SK-N-SH (cell line): ENCODE data around the gene MUC22. TPM values are rescaled to one million over a fixed set of nuclear protein-coding genes. Genes with fewer than 3 reads are reported as not detected.
"Not testable (repeated sequence)": the region's sequence is repeated elsewhere in the genome, so short reads cannot be mapped to it uniquely, and the experiment has no call there.

ENCODE experiments used
- CTCF ChIA-PET: fragments of 300-600, 350-600 bp; formaldehyde crosslinking; extraction: SDS; loops from one replicate; lab custom pipeline; 2021; lab: Yijun Ruan, JAX
- POLR2A ChIA-PET: fragments of 350-600 bp; sonication (Branson Sonifier 250); formaldehyde crosslinking; extraction: SDS; loops from one replicate; lab custom pipeline; 2020; ENCODE audit warnings: antibody characterized with exemption, inconsistent platforms; lab: Yijun Ruan, JAX
- DNase-seq: peaks from one replicate; pipeline ENCODE4 v3.0.0; 2012
- H2AFZ ChIP-seq: fragments of 200-600 bp; sonication (generic); 2 replicates; pipeline ENCODE4 v1.8.1; 2016; ENCODE audit warnings: antibody characterized with exemption, mild to moderate bottlenecking, low read depth
- H3F3A ChIP-seq: fragments of 200-600 bp; sonication (generic); replicated peaks from 2 replicates; pipeline ENCODE3; 2016; ENCODE audit warnings: antibody characterized with exemption, mild to moderate bottlenecking; ENCODE audit not compliant: insufficient read depth
- H3K27ac ChIP-seq, 2 experiments: fragments of 200-500 bp in 1 of 2; fragments of 200-600 bp in 1 of 2; sonication (Bioruptor generic) in 1 of 2; sonication (generic), shearing (Covaris generic) in 1 of 2; 2 replicates each; pipeline versions ENCODE4 v1.5.1 to v1.6.1; 2014 to 2016; ENCODE audit warnings: low read depth in 2 of 2, inconsistent platforms in 1 of 2, low read length in 1 of 2, mild to moderate bottlenecking in 1 of 2, mixed read lengths in 1 of 2
- H3K27me3 ChIP-seq: fragments of 200-600 bp; sonication (generic), shearing (Covaris generic); 2 replicates; pipeline ENCODE4 v1.6.1; 2016; ENCODE audit warnings: mixed run types; ENCODE audit not compliant: insufficient read depth
- H3K36me3 ChIP-seq, 2 experiments: fragments of 200-500 bp in 1 of 2; fragments of 200-600 bp in 1 of 2; sonication (Bioruptor generic) in 1 of 2; sonication (generic) in 1 of 2; replicated peaks in 1 of 2; 2 replicates each; pipeline versions ENCODE3 to v1.5.1; 2014 to 2016; ENCODE audit warnings: low read length in 1 of 2, mild to moderate bottlenecking in 1 of 2; ENCODE audit not compliant: insufficient read depth in 2 of 2, control insufficient read depth in 1 of 2
- H3K4me1 ChIP-seq, 2 experiments: fragments of 200-500 bp in 1 of 2; fragments of 200-600 bp in 1 of 2; sonication (Bioruptor generic) in 1 of 2; sonication (generic), shearing (Covaris generic) in 1 of 2; 2 replicates each; pipeline versions ENCODE4 v1.5.1 to v1.6.1; 2014 to 2016; ENCODE audit warnings: low read depth in 1 of 2, low read length in 1 of 2, mixed run types in 1 of 2; ENCODE audit not compliant: insufficient read depth in 2 of 2, control insufficient read depth in 1 of 2
- H3K4me2 ChIP-seq: fragments of 200-600 bp; sonication (generic), shearing (Covaris generic); 2 replicates; pipeline ENCODE4 v1.6.1; 2017; ENCODE audit warnings: mixed run types
- H3K4me3 ChIP-seq, 2 experiments: fragments of 200-500 bp in 1 of 2; fragments of 200-600 bp in 1 of 2; sonication (Bioruptor generic) in 1 of 2; sonication (generic), shearing (Covaris generic) in 1 of 2; 2 replicates each; pipeline versions ENCODE4 v1.5.1 to v1.8.1; 2014 to 2016; ENCODE audit warnings: low read depth in 2 of 2, inconsistent platforms in 1 of 2, low read length in 1 of 2, mild to moderate bottlenecking in 1 of 2, mixed read lengths in 1 of 2, moderate library complexity in 1 of 2
- H3K79me2 ChIP-seq: fragments of 200-600 bp; sonication (generic); 2 replicates; pipeline ENCODE4 v1.8.1; 2017; ENCODE audit warnings: mild to moderate bottlenecking; ENCODE audit not compliant: insufficient read depth
- H3K9ac ChIP-seq: fragments of 200-600 bp; sonication (generic); 2 replicates; pipeline ENCODE4 v1.6.1; 2017; ENCODE audit warnings: mixed run types
- H3K9me2 ChIP-seq: fragments of 200-600 bp; sonication (generic); 2 replicates; pipeline ENCODE4 v1.6.1; 2017; ENCODE audit warnings: mixed run types
- H3K9me3 ChIP-seq: fragments of 200-600 bp; sonication (generic); 2 replicates; pipeline ENCODE4 v1.6.1; 2017; ENCODE audit warnings: mixed run types, mild to moderate bottlenecking, moderate library complexity
- H4K20me1 ChIP-seq: fragments of 200-600 bp; sonication (generic); 2 replicates; pipeline ENCODE4 v1.6.1; 2017; ENCODE audit warnings: mild to moderate bottlenecking, mixed run types; ENCODE audit not compliant: insufficient read depth
- EP300 ChIP-seq, 2 experiments: IDR thresholded peaks; 2 replicates each; pipeline versions ENCODE4 v1.4.0 to v1.6.1; 2012; ENCODE audit warnings: borderline replicate concordance in 1 of 2, low read depth in 1 of 2, low read length in 1 of 2
- FOXM1 ChIP-seq: IDR thresholded peaks from 2 replicates; pipeline ENCODE4 v1.4.0; 2012; ENCODE audit warnings: low read depth, mild to moderate bottlenecking
- GABPA ChIP-seq: IDR thresholded peaks from 2 replicates; pipeline ENCODE4 v1.4.0; 2012; ENCODE audit warnings: low read depth, mild to moderate bottlenecking
- NFIC ChIP-seq: IDR thresholded peaks from 2 replicates; pipeline ENCODE4 v1.4.0; 2012; ENCODE audit warnings: borderline replicate concordance
- RCOR1 ChIP-seq: fragments of 150-350 bp; IDR thresholded peaks from 2 replicates; pipeline ENCODE4 v1.6.1; 2017; ENCODE audit warnings: antibody characterized with exemption, low read length
- SIN3A ChIP-seq: IDR thresholded peaks from 2 replicates; pipeline ENCODE4 v1.6.1; 2012; ENCODE audit warnings: low read depth, mild to moderate bottlenecking, low read length, moderate library complexity, borderline replicate concordance
- SMC3 ChIP-seq: IDR thresholded peaks from 2 replicates; pipeline ENCODE4 v1.6.1; 2012; ENCODE audit warnings: low read depth, low read length, improper control_type of control experiment
- TAF1 ChIP-seq: IDR thresholded peaks from 2 replicates; pipeline ENCODE4 v1.6.1; 2012; ENCODE audit warnings: low read depth, mild to moderate bottlenecking, low read length, moderate library complexity, borderline replicate concordance
- WGBS: methylation state at CpG from one replicate; pipeline ENCODE4 v1.1.6; 2017; ENCODE audit warnings: low lambda C conversion rate; 5-methylcytosine and 5-hydroxymethylcytosine counted together
- polyA plus RNA-seq, 3 experiments: library from polyadenylated mRNA; depleted of rRNA; stranded (reverse); fragments of >200 nt; gene quantifications; 2 replicates each; pipeline ENCODE4 v1.2.3, GENCODE V29; 2012
- TF ChIP-seq, protein P1 (sequence below): IDR thresholded peaks from 2 replicates; pipeline ENCODE4; 2012
- TF ChIP-seq, protein P2 (sequence below): IDR thresholded peaks from 2 replicates; pipeline ENCODE4 v1.4.0; 2012; ENCODE audit warnings: low read depth, borderline replicate concordance

MUC22 gene
- polyA plus RNA-seq, 1 of the 3 experiments (the other 2 are of a cell fraction): 0.12 TPM

DNA sequence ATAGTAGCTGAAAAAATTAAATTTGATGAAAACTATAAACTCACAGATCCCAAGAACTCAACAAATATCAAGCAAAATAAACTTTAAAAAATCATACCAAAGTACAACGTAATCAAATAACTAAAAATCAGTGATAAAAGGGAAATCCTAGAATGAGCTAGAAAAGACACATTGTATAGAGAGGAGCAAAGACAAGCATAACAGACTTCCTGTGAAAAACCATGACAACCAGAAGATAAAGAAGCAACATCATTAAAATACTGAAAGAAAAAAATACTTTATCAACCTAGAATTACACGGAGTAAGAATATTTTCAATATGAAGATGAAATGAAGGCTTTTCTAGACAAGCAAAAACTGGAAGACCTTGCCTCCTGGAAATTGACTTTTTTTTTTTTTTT lies 9.8 kb downstream of the MUC22 start:
- H3K9me2 ChIP-seq: no peaks in the 10 kb centered on the region
- TF ChIP-seq EP300 (IDR thresholded peaks at IDR 0.05; ENCODE audit: borderline replicate concordance in 1 of 2, low read depth in 1 of 2, low read length in 1 of 2) (no peak), SMC3 (no peak), NFIC (no peak)
- no peak overlapping the region for H3K4me3 ChIP-seq
- DNase-seq: no peak
- no peaks in the 10 kb centered on the region for H3K4me1 ChIP-seq
- H4K20me1 ChIP-seq: no peaks in the 10 kb centered on the region
- ChIA-PET POLR2A (no interaction called here), CTCF (interaction anchor here (0.8 kb wide), 1 partner anchor 13 kb away, joined by 3 read pairs; no protein-coding TSS in a partner anchor)
- H3K9me3 ChIP-seq: 0 out of 2 replicates have a peak, but pooled peaks cover 8% of the 10 kb centered on the region
- H3K9ac ChIP-seq: no peak overlapping the region
- H3K27me3 ChIP-seq: no peaks in the 10 kb centered on the region
- WGBS: 39% methylated on average over 2 of the region's 2 CpGs
- no peaks in the 10 kb centered on the region for H3K36me3 ChIP-seq
- H3K4me2 ChIP-seq: no peak overlapping the region
- H3K79me2 ChIP-seq: no peaks in the 10 kb centered on the region
- H3F3A ChIP-seq: no peaks in the 10 kb centered on the region
- no peak overlapping the region for H3K27ac ChIP-seq
- H2AFZ ChIP-seq: peak overlapping the region; percentile 43; the same call in 1 of the 2 replicates

DNA sequence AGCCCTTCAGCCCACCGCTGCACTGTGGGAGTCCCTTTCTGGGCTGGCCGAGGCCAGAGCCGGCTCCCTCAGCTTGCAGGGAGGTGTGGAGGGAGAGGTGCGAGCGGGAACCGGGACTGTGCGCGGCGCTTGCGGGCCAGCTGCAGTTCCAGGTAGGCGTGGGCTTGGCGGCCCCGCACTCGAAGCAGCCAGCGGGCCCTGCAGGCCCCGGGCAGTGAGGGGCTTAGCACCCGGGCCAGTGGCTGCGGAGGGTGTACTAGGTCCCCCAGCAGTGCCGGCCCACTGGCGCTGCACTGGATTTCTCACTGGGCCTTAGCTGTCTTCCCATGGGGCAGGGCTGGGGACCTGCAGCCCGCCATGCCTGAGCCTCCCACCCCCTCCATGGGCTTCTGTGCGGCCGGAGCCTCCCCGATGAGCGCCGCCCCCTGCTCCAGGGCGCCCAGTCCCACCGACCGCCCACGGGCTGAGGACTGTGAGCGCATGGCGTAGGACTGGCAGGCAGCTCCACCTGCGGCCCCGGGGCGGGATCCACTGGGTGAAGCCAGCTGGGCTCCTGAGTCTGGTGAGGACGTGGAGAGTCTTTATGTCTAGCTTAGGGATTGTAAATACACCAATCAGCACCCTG lies 10.5 kb downstream of the MUC22 start:
- H3K9me3 ChIP-seq, H3K27ac ChIP-seq, DNase-seq, H3K4me1 ChIP-seq, POLR2A ChIA-PET, H3K9me2 ChIP-seq, H3K36me3 ChIP-seq, H3K4me2 ChIP-seq, H3K4me3 ChIP-seq, CTCF ChIA-PET, H3K9ac ChIP-seq, H4K20me1 ChIP-seq, H3K79me2 ChIP-seq, H3K27me3 ChIP-seq, H3F3A ChIP-seq, H2AFZ ChIP-seq: not testable (repeated sequence)
- WGBS: 60% methylated on average over 1 of the region's 36 CpGs

DNA sequence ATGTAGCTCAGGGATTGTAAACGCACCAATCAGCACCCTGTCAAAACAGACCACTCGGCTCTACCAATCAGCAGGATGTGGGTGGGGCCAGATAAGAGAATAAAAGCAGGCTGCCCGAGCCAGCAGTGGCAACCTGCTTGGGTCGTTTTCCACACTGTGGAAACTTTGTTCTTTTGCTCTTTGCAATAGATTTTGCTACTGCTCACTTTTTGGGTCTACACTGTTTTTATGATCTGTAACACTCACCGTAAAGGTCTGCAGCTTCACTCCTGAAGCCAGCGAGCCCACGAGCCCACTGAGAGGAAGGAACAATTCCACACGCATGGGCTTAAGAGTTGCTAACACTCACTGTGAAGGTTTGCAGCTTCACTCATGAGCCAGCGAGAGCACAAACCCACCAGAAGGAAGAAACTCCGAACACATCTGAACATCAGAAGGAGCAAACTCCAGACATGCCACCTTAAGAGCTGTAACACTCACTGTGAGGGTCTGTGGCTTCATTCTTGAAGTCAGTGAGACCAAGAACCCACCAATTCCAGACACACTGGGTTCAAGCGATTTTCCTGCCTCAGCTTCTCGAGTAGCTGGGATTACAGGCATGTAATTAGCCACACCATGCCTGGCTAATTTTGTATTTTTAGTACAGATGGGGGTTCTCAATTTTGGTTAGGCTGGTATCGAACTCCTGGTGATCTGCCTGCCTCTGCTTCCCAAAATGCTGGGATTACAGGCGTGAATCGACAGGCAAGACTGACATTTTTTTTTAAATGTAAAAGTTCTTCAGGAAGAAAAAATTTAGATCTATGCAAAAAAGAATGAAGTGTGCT lies 11.6 kb downstream of the MUC22 start:
- H3K27me3 ChIP-seq, H3K4me1 ChIP-seq, H3K4me2 ChIP-seq, H3K27ac ChIP-seq, H4K20me1 ChIP-seq, POLR2A ChIA-PET, H3K79me2 ChIP-seq, H3K9me3 ChIP-seq, H3K4me3 ChIP-seq, CTCF ChIA-PET, H3K9ac ChIP-seq, H3K9me2 ChIP-seq, H3K36me3 ChIP-seq, H2AFZ ChIP-seq, DNase-seq, H3F3A ChIP-seq: not testable (repeated sequence)
- 53% methylated on average over 13 of the region's 15 CpGs for WGBS

DNA sequence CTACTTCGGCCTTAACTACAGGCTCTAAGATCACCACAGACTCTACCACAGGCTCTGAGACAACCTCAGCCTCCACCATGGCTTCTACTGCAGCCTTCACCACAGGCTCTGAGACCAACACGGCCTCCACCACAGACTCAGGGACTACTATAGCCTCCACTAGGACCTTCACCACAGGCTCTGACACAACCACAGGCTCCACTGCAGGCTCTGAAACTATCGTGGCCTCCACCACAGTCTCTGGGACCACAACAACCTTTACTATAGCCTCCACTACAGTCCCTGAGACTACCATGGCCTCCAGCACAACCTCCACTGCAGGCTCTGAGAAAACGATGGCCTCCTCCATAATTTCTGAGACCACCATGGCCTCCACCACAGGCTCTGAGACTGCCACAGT lies 15.3 kb downstream of the MUC22 start:
- Histone ChIP-seq H3K27ac (no peak overlapping the region), H3K9ac (no peak overlapping the region), H3K27me3 (no peaks in the 10 kb centered on the region; the same call in 1 of the 2 replicates), H3K4me3 (no peak overlapping the region), H3K4me2 (no peak overlapping the region), H3K79me2 (no peaks in the 10 kb centered on the region), H3K9me2 (no peaks in the 10 kb centered on the region), H3K4me1 (no peaks in the 10 kb centered on the region), H2AFZ (no peak overlapping the region), H3K36me3 (no peaks in the 10 kb centered on the region), H3F3A (no peaks in the 10 kb centered on the region), H3K9me3 (no peaks in the 10 kb centered on the region), H4K20me1 (no peaks in the 10 kb centered on the region)
- POLR2A ChIA-PET: no interaction called here
- DNase-seq: no peak
- 13% methylated on average over 4 of the region's 4 CpGs for WGBS
- CTCF ChIA-PET: no interaction called here
- no peak for TF ChIP-seq SIN3A
- no peak for TF ChIP-seq TAF1
- TF ChIP-seq, protein P1, sequence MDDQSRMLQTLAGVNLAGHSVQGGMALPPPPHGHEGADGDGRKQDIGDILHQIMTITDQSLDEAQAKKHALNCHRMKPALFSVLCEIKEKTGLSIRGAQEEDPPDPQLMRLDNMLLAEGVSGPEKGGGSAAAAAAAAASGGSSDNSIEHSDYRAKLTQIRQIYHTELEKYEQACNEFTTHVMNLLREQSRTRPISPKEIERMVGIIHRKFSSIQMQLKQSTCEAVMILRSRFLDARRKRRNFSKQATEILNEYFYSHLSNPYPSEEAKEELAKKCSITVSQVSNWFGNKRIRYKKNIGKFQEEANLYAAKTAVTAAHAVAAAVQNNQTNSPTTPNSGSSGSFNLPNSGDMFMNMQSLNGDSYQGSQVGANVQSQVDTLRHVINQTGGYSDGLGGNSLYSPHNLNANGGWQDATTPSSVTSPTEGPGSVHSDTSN: no peak
- TF ChIP-seq FOXM1: no peak
- TF ChIP-seq RCOR1: no peak
- no peak for TF ChIP-seq SMC3
- no peak for TF ChIP-seq GABPA
- TF ChIP-seq, protein P2, sequence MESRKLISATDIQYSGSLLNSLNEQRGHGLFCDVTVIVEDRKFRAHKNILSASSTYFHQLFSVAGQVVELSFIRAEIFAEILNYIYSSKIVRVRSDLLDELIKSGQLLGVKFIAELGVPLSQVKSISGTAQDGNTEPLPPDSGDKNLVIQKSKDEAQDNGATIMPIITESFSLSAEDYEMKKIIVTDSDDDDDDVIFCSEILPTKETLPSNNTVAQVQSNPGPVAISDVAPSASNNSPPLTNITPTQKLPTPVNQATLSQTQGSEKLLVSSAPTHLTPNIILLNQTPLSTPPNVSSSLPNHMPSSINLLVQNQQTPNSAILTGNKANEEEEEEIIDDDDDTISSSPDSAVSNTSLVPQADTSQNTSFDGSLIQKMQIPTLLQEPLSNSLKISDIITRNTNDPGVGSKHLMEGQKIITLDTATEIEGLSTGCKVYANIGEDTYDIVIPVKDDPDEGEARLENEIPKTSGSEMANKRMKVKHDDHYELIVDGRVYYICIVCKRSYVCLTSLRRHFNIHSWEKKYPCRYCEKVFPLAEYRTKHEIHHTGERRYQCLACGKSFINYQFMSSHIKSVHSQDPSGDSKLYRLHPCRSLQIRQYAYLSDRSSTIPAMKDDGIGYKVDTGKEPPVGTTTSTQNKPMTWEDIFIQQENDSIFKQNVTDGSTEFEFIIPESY: no peak
